K562 (cell line): ENCODE measurements around the gene KRT36. TPM values are rescaled to one million over a fixed set of nuclear protein-coding genes. Genes with fewer than 3 reads are reported as not detected.

ENCODE experiments used
- ARID2 ChIP-seq: fragments of 450-650 bp; IDR thresholded peaks from 2 replicates; pipeline ENCODE4 v1.6.1; 2017; ENCODE audit warnings: antibody characterized with exemption, mild to moderate bottlenecking
- BRD9 ChIP-seq: fragments of 450-650 bp; IDR thresholded peaks from 2 replicates; pipeline ENCODE4 v1.6.1; 2018; ENCODE audit warnings: low read depth; ENCODE audit not compliant: partially characterized antibody
- C11orf30 ChIP-seq: fragments of 450-650 bp; IDR thresholded peaks from 2 replicates; pipeline ENCODE4 v1.6.1; 2016; ENCODE audit warnings: low read depth, mild to moderate bottlenecking
- GABPA ChIP-seq: fragments of 200-800 bp; sonication (Bioruptor generic); conservative IDR thresholded peaks from 2 replicates; pipeline ENCODE4 v1.6.1; 2016; ENCODE audit warnings: low read depth, missing genetic modification characterization, missing compliant biosample characterization
- HNRNPLL ChIP-seq: fragments of 200-400 bp; formaldehyde crosslinking; IDR thresholded peaks from 2 replicates; pipeline ENCODE4 v1.6.1; 2017; ENCODE audit warnings: low read length, low read depth, mild to moderate bottlenecking; ENCODE audit not compliant: poor library complexity, severe bottlenecking
- MAFK ChIP-seq: IDR thresholded peaks from 2 replicates; pipeline ENCODE4 v1.6.1; 2011; ENCODE audit warnings: low read length, improper control_type of control experiment
- MLLT1 ChIP-seq, 2 experiments: fragments of 450-650 bp; IDR thresholded peaks; 2 replicates each; pipeline ENCODE4 v1.6.1; 2016
- NFIC ChIP-seq: fragments of 450-650 bp; IDR thresholded peaks from 2 replicates; pipeline ENCODE4 v1.6.1; 2017; ENCODE audit warnings: mild to moderate bottlenecking, inconsistent platforms
- PML ChIP-seq: IDR thresholded peaks from 2 replicates; pipeline ENCODE4 v1.6.1; 2012; ENCODE audit warnings: low read length, inconsistent platforms
- RB1 ChIP-seq: fragments of 450-650 bp; IDR thresholded peaks from 2 replicates; pipeline ENCODE4 v1.6.1; 2017; ENCODE audit warnings: low read depth, mild to moderate bottlenecking
- SREBF1 ChIP-seq: fragments of 150-350 bp; IDR thresholded peaks from 2 replicates; pipeline ENCODE4 v1.6.1; 2014; ENCODE audit warnings: antibody characterized with exemption, low read depth, low read length, borderline replicate concordance
- TBP ChIP-seq: optimal IDR thresholded peaks from 2 replicates; pipeline ENCODE3; 2011; ENCODE audit warnings: low read depth, low read length, improper control_type of control experiment
- TRIM28 ChIP-seq: fragments of 450-650 bp; IDR thresholded peaks from 2 replicates; pipeline ENCODE4 v1.6.1; 2017
- ZBTB17 ChIP-seq: fragments of 450-650 bp; formaldehyde crosslinking; IDR thresholded peaks from 2 replicates; pipeline ENCODE4 v1.4.0; 2020; ENCODE audit warnings: mild to moderate bottlenecking
- ZNF586 ChIP-seq: fragments of 450-650 bp; formaldehyde crosslinking; conservative IDR thresholded peaks from 2 replicates; pipeline ENCODE4 v1.4.0; 2020; ENCODE audit warnings: mild to moderate bottlenecking, moderate library complexity
- ZNF766 ChIP-seq: fragments of 200-800 bp; sonication (Bioruptor generic); conservative IDR thresholded peaks from 2 replicates; pipeline ENCODE4 v1.6.1; 2016; ENCODE audit warnings: missing genetic modification characterization, missing compliant biosample characterization
- ZNF778 ChIP-seq: fragments of 450-650 bp; formaldehyde crosslinking; IDR thresholded peaks from 2 replicates; pipeline ENCODE4 v1.4.0; 2020; ENCODE audit warnings: mild to moderate bottlenecking, moderate library complexity
- polyA plus RNA-seq, 8 experiments: library from polyadenylated mRNA; depleted of rRNA in 4 of 8; stranded (reverse) in 5 of 8; unstranded in 3 of 8; fragments of >200 nt; fragmentation: Nextera tagmentation in 2 of 8; fragmentation: Illumina TruSeq in 1 of 8; extraction: Ambion mirVana in 2 of 8; extraction: Trizol in 1 of 8; gene quantifications; 2 replicates each; pipeline versions ENCODE4 v1.2.1 to v1.2.3, GENCODE V29; 2011 to 2014; ENCODE audit warnings: inconsistent platforms in 1 of 8, missing spikeins in 1 of 8
- total RNA-seq, 7 experiments: library from RNA; depleted of rRNA in 6 of 7; stranded (reverse); fragments of >200 nt in 6 of 7; fragmentation: Illumina TruSeq in 2 of 7; extraction: Trizol in 2 of 7; gene quantifications; 2 replicates each; pipeline versions ENCODE4 v1.2.1 to v1.2.3, GENCODE V29; 2011 to 2021; ENCODE audit warnings: low replicate concordance in 1 of 7
- TF ChIP-seq, protein P1 (sequence below): fragments of 450-650 bp; formaldehyde crosslinking; IDR thresholded peaks from 2 replicates; pipeline ENCODE4 v1.4.0; 2022; ENCODE audit warnings: missing genetic modification characterization
- TF ChIP-seq, protein P2 (sequence below): fragments of 450-650 bp; formaldehyde crosslinking; IDR thresholded peaks from 2 replicates; pipeline ENCODE4 v1.4.0; 2020; ENCODE audit warnings: mild to moderate bottlenecking, moderate library complexity
- TF ChIP-seq, protein P3 (sequence below): fragments of 150-350 bp; conservative IDR thresholded peaks from 2 replicates; pipeline ENCODE4 v1.6.1; 2014; ENCODE audit warnings: low read length
- TF ChIP-seq, protein P4 (sequence below): fragments of 250-450 bp; sonication (Bioruptor Pico); IDR thresholded peaks from 2 replicates; pipeline ENCODE4 v1.5.0; 2021

The KRT36 gene
- total and polyA plus RNA-seq, 9 of the 15 experiments (the other 6 are each of a cell fraction or from before 2014, with no cell fraction given), result 0.04 TPM; not detected in 8

DNA sequence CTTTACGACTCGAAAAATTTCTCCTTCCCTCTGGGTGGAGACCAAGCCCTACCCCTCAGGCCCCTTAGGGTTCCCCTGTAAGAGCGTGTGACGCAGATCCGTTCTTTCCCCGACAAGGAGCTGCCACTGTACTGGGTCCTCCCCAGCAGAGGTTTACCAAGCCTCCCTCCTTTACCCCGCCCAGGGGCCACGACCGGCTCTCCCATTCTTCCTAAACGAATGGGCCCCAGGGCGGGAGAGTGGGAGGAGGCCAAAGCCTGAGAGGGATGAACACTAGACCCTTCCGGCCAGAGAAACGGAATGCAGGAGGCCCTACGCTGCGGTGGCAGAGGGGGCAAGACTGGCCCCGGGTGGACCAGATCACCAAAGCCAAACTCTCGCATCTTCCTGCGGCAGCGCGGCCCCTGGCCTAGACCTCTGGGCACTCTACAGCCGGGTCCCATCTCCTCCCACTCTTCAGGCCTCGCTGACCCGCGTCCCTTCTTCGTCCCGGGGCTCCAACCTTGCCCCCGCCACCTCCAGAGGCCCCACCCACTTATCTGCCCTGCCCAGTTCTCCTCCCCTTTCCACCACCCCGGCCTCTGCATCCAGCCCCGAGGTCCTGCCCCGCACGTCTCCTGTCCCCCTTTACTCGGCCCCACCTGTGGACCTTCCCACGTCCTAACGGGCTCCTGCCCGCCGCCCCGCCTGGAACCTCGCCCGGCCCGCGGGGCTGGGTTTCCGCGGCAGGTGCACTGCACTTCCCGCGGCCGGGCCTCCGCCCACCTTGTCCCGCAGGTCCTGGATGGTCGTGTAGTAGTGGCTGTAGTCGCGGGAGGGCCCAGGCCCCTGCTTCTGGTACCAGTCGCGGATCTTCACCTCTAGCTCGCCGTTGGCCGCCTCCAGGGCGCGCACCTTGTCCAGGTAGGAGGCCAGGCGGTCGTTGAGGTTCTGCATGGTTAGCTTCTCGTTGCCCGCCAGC lies 37.6 kb upstream of the KRT36 start (continued):
- TF ChIP-seq, protein P1, sequence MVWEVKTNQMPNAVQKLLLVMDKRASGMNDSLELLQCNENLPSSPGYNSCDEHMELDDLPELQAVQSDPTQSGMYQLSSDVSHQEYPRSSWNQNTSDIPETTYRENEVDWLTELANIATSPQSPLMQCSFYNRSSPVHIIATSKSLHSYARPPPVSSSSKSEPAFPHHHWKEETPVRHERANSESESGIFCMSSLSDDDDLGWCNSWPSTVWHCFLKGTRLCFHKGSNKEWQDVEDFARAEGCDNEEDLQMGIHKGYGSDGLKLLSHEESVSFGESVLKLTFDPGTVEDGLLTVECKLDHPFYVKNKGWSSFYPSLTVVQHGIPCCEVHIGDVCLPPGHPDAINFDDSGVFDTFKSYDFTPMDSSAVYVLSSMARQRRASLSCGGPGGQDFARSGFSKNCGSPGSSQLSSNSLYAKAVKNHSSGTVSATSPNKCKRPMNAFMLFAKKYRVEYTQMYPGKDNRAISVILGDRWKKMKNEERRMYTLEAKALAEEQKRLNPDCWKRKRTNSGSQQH (CRISPR knock-in tag), result 0 out of 2 replicates have a peak, but pooled peaks have one; percentile 22
- TF ChIP-seq, protein P2, sequence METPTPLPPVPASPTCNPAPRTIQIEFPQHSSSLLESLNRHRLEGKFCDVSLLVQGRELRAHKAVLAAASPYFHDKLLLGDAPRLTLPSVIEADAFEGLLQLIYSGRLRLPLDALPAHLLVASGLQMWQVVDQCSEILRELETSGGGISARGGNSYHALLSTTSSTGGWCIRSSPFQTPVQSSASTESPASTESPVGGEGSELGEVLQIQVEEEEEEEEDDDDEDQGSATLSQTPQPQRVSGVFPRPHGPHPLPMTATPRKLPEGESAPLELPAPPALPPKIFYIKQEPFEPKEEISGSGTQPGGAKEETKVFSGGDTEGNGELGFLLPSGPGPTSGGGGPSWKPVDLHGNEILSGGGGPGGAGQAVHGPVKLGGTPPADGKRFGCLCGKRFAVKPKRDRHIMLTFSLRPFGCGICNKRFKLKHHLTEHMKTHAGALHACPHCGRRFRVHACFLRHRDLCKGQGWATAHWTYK, result 0 out of 2 replicates have a peak, but pooled peaks have one; percentile 52
- TF ChIP-seq ZNF766, result no peak
- peak; percentile 18 for TF ChIP-seq TBP
- TF ChIP-seq MAFK, result no peak
- TF ChIP-seq BRD9, result no peak
- no peak for TF ChIP-seq ARID2
- no peak for TF ChIP-seq ZNF778 (CRISPR knock-in tag)
- TF ChIP-seq GABPA (tag), result no peak
- TF ChIP-seq, protein P3, sequence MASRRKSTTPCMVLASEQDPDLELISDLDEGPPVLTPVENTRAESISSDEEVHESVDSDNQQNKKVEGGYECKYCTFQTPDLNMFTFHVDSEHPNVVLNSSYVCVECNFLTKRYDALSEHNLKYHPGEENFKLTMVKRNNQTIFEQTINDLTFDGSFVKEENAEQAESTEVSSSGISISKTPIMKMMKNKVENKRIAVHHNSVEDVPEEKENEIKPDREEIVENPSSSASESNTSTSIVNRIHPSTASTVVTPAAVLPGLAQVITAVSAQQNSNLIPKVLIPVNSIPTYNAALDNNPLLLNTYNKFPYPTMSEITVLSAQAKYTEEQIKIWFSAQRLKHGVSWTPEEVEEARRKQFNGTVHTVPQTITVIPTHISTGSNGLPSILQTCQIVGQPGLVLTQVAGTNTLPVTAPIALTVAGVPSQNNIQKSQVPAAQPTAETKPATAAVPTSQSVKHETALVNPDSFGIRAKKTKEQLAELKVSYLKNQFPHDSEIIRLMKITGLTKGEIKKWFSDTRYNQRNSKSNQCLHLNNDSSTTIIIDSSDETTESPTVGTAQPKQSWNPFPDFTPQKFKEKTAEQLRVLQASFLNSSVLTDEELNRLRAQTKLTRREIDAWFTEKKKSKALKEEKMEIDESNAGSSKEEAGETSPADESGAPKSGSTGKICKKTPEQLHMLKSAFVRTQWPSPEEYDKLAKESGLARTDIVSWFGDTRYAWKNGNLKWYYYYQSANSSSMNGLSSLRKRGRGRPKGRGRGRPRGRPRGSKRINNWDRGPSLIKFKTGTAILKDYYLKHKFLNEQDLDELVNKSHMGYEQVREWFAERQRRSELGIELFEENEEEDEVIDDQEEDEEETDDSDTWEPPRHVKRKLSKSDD, result no peak
- no peak for TF ChIP-seq RB1
- TF ChIP-seq, protein P4, sequence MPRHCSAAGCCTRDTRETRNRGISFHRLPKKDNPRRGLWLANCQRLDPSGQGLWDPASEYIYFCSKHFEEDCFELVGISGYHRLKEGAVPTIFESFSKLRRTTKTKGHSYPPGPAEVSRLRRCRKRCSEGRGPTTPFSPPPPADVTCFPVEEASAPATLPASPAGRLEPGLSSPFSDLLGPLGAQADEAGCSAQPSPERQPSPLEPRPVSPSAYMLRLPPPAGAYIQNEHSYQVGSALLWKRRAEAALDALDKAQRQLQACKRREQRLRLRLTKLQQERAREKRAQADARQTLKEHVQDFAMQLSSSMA (CRISPR knock-in tag), result peak; percentile 80; the same call in 1 of the 2 replicates
- no peak for TF ChIP-seq PML
- no peak for TF ChIP-seq ZBTB17 (CRISPR knock-in tag)
- TF ChIP-seq NFIC, result peak; percentile 34; the same call in 1 of the 2 replicates
- TF ChIP-seq TRIM28, result no peak
- peak; percentile 17 for TF ChIP-seq HNRNPLL
- no peak for TF ChIP-seq SREBF1
- no peak for TF ChIP-seq ZNF586 (CRISPR knock-in tag)
- TF ChIP-seq C11orf30, result no peak
- TF ChIP-seq MLLT1 (IDR thresholded peaks at IDR 0.05), result no peak
